ENCODE results near the gene BMP10.

DNA sequence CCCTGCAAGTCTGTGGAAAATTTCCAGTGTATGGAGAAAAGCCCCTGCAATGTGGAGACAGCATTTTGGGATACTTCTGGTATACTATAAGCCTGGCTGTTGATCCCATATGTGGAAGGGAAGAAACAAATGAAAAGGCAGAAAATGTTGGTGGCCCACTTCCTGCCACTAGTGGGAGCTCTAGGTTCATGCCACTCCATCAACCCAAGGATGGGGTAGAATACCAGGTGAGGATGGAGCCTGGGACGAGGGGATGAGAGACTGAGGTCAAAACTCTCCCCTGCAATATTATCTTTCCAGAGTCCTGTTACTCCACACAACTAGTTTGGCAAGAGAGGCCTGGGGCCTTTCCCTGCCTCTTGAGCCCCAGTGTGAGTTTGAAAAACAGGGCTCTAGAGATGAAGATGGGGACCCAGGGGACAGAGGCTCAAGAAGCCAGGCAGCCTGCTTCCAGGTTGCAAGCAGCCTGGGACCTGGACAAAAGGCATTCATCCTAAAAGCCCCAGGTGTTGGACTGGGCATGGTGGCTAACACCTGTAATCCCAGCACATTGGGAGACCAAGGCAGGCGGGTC is 31.9 kb downstream of the BMP10 start:
- no peak for TF ChIP-seq TCF7 (IDR thresholded peaks at IDR 0.05; ENCODE audit: low read depth)
- TF ChIP-seq, protein P1, sequence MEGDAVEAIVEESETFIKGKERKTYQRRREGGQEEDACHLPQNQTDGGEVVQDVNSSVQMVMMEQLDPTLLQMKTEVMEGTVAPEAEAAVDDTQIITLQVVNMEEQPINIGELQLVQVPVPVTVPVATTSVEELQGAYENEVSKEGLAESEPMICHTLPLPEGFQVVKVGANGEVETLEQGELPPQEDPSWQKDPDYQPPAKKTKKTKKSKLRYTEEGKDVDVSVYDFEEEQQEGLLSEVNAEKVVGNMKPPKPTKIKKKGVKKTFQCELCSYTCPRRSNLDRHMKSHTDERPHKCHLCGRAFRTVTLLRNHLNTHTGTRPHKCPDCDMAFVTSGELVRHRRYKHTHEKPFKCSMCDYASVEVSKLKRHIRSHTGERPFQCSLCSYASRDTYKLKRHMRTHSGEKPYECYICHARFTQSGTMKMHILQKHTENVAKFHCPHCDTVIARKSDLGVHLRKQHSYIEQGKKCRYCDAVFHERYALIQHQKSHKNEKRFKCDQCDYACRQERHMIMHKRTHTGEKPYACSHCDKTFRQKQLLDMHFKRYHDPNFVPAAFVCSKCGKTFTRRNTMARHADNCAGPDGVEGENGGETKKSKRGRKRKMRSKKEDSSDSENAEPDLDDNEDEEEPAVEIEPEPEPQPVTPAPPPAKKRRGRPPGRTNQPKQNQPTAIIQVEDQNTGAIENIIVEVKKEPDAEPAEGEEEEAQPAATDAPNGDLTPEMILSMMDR (CRISPR knock-in tag; IDR thresholded peaks at IDR 0.05) = peak; percentile 64
- TF ChIP-seq ZNF260 (CRISPR knock-in tag; IDR thresholded peaks at IDR 0.05; ENCODE audit: borderline replicate concordance, low read depth) = no peak
- no peak for TF ChIP-seq ZNF276 (CRISPR knock-in tag; IDR thresholded peaks at IDR 0.05; ENCODE audit: low read depth)
- TF ChIP-seq, protein P2, sequence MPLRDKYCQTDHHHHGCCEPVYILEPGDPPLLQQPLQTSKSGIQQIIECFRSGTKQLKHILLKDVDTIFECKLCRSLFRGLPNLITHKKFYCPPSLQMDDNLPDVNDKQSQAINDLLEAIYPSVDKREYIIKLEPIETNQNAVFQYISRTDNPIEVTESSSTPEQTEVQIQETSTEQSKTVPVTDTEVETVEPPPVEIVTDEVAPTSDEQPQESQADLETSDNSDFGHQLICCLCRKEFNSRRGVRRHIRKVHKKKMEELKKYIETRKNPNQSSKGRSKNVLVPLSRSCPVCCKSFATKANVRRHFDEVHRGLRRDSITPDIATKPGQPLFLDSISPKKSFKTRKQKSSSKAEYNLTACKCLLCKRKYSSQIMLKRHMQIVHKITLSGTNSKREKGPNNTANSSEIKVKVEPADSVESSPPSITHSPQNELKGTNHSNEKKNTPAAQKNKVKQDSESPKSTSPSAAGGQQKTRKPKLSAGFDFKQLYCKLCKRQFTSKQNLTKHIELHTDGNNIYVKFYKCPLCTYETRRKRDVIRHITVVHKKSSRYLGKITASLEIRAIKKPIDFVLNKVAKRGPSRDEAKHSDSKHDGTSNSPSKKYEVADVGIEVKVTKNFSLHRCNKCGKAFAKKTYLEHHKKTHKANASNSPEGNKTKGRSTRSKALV (CRISPR knock-in tag; IDR thresholded peaks at IDR 0.05) = no peak
- TF ChIP-seq MEIS2 (CRISPR knock-in tag; IDR thresholded peaks at IDR 0.05) = no peak
- no peak for TF ChIP-seq MTA1 (CRISPR knock-in tag; IDR thresholded peaks at IDR 0.05; ENCODE audit: borderline replicate concordance)
- no peak for TF ChIP-seq ZNF317 (CRISPR knock-in tag; IDR thresholded peaks at IDR 0.05)
- no peak for TF ChIP-seq PHF8 (CRISPR knock-in tag; IDR thresholded peaks at IDR 0.05)
- no peak for TF ChIP-seq BHLHE40 (IDR thresholded peaks at IDR 0.05; ENCODE audit: low read length)
- no peak for TF ChIP-seq HMGXB4 (CRISPR knock-in tag; IDR thresholded peaks at IDR 0.05; ENCODE audit: borderline replicate concordance in 1 of 2, low read depth in 1 of 2)
- TF ChIP-seq ATF4 (CRISPR knock-in tag; IDR thresholded peaks at IDR 0.05) = no peak

All from HepG2 (cell line).